Heart right ventricle (tissue), 16 donors: ENCODE data around the gene GPR18. TPM values are rescaled to one million over a fixed set of nuclear protein-coding genes. Genes with fewer than 3 reads are reported as not detected.

Experiments used
- ATAC-seq, 8 donors: fragments of 200-7000 bp; cut with Tn5 transposase; one replicate each; pipeline ENCODE4 v1.9.1; 2020; ENCODE audit warnings: mild to moderate bottlenecking in 8 of 8, moderate library complexity in 8 of 8, moderate number of reproducible peaks in 1 of 8
- DNase-seq, 2 donors: peaks; one replicate each; pipeline ENCODE4 v3.0.0-alpha.2; 2020
- H3K27ac ChIP-seq, 10 donors: fragments of 200-600 bp; sonication (generic) in 2 of 10; one replicate each; pipeline versions ENCODE4 v1.5.0 to v1.8.0; 2020 to 2022; ENCODE audit warnings: mild to moderate bottlenecking in 3 of 10
- H3K27me3 ChIP-seq, 7 donors: fragments of 200-600 bp; one replicate each; pipeline ENCODE4 v1.8.0; 2021 to 2022; ENCODE audit warnings: mild to moderate bottlenecking in 2 of 7
- H3K36me3 ChIP-seq, 9 donors: fragments of 200-600 bp; sonication (generic) in 1 of 9; one replicate each; pipeline versions ENCODE4 v1.5.0 to v1.8.0; 2020 to 2022; ENCODE audit warnings: mild to moderate bottlenecking in 2 of 9
- H3K4me1 ChIP-seq, 9 donors: fragments of 200-600 bp; sonication (generic) in 1 of 9; one replicate each; pipeline versions ENCODE4 v1.5.0 to v1.8.0; 2020 to 2022; ENCODE audit warnings: mild to moderate bottlenecking in 4 of 9
- H3K4me3 ChIP-seq, 10 donors: fragments of 200-600 bp; sonication (generic) in 2 of 10; one replicate each; pipeline versions ENCODE4 v1.5.0 to v1.8.0; 2020 to 2022; ENCODE audit warnings: mild to moderate bottlenecking in 7 of 10, moderate library complexity in 2 of 10
- H3K9me3 ChIP-seq, 11 donors: fragments of 200-600 bp in 10 of 11; sonication (generic) in 2 of 11; one replicate each; pipeline versions ENCODE4 v1.5.0 to v1.8.0; 2013 to 2022; ENCODE audit warnings: mild to moderate bottlenecking in 2 of 11, control low read depth in 1 of 11, moderate library complexity in 1 of 11
- CTCF ChIP-seq, 9 donors: fragments of 200-600 bp; sonication (generic) in 2 of 9; IDR thresholded peaks; one replicate each; pipeline versions ENCODE4 v1.5.0 to v1.8.0; 2021 to 2022; ENCODE audit warnings: antibody characterized with exemption in 9 of 9, mild to moderate bottlenecking in 5 of 9, moderate library complexity in 1 of 9
- WGBS, 2 donors: extraction: QIAGEN DNeasy Blood & Tissue Kit; methylation state at CpG; one replicate each; pipeline ENCODE4 v1.1.7; 2013; ENCODE audit warnings: inconsistent platforms in 1 of 2; 5-methylcytosine and 5-hydroxymethylcytosine counted together
- intact Hi-C, 10 donors: fragments of 100-400 bp; cut with DNase I; formaldehyde crosslinking; loops; one replicate each; pipeline versions ENCODE4 v1.11.1 to v1.14.2; 2022
- polyA plus RNA-seq, 2 donors: library from polyadenylated mRNA; stranded (reverse); fragments of 200-250 nt; gene quantifications; one replicate each; pipeline ENCODE4 v1.2.3, GENCODE V29; 2013
- total RNA-seq, 10 donors: library from RNA; stranded (reverse); fragmentation: NEBNext Ultra II Directional in 3 of 10; extraction: Animal tissue kit (Norgen Biotek cat#: 25700) in 3 of 10; gene quantifications; one replicate each; pipeline versions ENCODE4 v1.2.1 to v1.2.4, GENCODE V29; 2021 to 2023
- donor health status: Arrhythmogenic right ventricular cardiomyopathy.
- donor health status: ischemic (EF 13 %, LVEDD 7.1; RV severe dilation, severe dysfunction).
- donor health status: healthy with polysubstance abuse.
- donor health status: DM: no; HTN: yes; CAD: no.
- donor health status: DM: no; HTN: no; CAD: no.
- donor health status: ischemic (EF 25% LVEDD 6.9; RV normal size, moderate dysfunction).
- donor health status: ischemic (EF 25% LVEDD 5.7; RV mildly dilated, moderate dysfunction).
- donor health status: healthy.
- donor health status: DM: yes; HTN: yes; CAD: no.
- donor health status: Ischemic cardiomyopathy.
- donor health status: ischemic (EF 35%, LVEDD 5.7; RV mildly dilated, moderate dysfunction).
- donor health status: nonischemic (EF 11% LVEDD 7.7; RV severe dilation, severe dysfunction).
- donor health status: DM: yes; HTN: yes; CAD: no.
- donor health status: PGD.
- donor health status: ischemic (EF 29% LVEDD 5.4; RV normal size, mild dysfunction).
- donor health status: nonischemic (EF 23%, LVEDD 6.1; RV moderate dilation, normal function).

GPR18 gene
- total and polyA plus RNA-seq, 12 donors: 0.95 TPM; not detected in 11

- intact Hi-C loops: no loop called here
- no peak overlapping the region for H3K4me3 ChIP-seq
- 97% methylated on average over 5 of the region's 5 CpGs for WGBS, 2 donors
- no peaks in the 10 kb centered on the region for H3K9me3 ChIP-seq
- peaks cover 0 to 18% (median 0%) of the 10 kb centered on the region in 9 donors for H3K36me3 ChIP-seq
- no peak for TF ChIP-seq CTCF (IDR thresholded peaks at IDR 0.05)
- ATAC-seq: no peak
- H3K27ac ChIP-seq: no peak overlapping the region
- H3K4me1 ChIP-seq: peaks cover 7 to 46% (median 32%) of the 10 kb centered on the region in 9 donors
- DNase-seq: no peak
- H3K27me3 ChIP-seq: no peaks in the 10 kb centered on the region
Observed at GRCh38 chr13:99206873-99207272, 51.3 kb downstream of the GPR18 start.

- WGBS, 2 donors: 96 to 99% methylated on average over 8 of the region's 8 CpGs
- H3K27me3 ChIP-seq: no peaks in the 10 kb centered on the region
- no peak for TF ChIP-seq CTCF (IDR thresholded peaks at IDR 0.05)
- peaks cover 0 to 18% (median 0%) of the 10 kb centered on the region in 9 donors for H3K36me3 ChIP-seq
- ATAC-seq (no peak), DNase-seq (no peak)
- no peak overlapping the region for H3K27ac ChIP-seq
- intact Hi-C loops: no loop called here
- no peak overlapping the region for H3K4me3 ChIP-seq
- peaks cover 7 to 44% (median 36%) of the 10 kb centered on the region in 9 donors for H3K4me1 ChIP-seq
- no peaks in the 10 kb centered on the region for H3K9me3 ChIP-seq
Observed at GRCh38 chr13:99206226-99206625, 52.0 kb downstream of the GPR18 start.

- 95% methylated on average over 22 of the region's 22 CpGs for WGBS, 2 donors
- TF ChIP-seq CTCF (IDR thresholded peaks at IDR 0.05): no peak
- Histone ChIP-seq H3K9me3 (no peaks in the 10 kb centered on the region), H3K36me3 (peaks cover 0 to 18% (median 0%) of the 10 kb centered on the region in 9 donors), H3K27me3 (no peaks in the 10 kb centered on the region), H3K27ac (no peak overlapping the region), H3K4me3 (no peak overlapping the region), H3K4me1 (peaks cover 7 to 44% (median 36%) of the 10 kb centered on the region in 9 donors)
- DNase-seq: no peak
- intact Hi-C loops: no loop called here
- no peak for ATAC-seq
Observed at GRCh38 chr13:99205621-99206220, 52.5 kb downstream of the GPR18 start.

Other genes with a start within 250 kb of the GPR18 start
- 10 to 100 TPM; 31.8 to 60.4 (median 47.0) TPM for gene UBAC2, start 57.5 kb downstream of the GPR18 start, total RNA-seq
- 10 to 100 TPM; 38.4 to 59.0 TPM for gene UBAC2, start 57.5 kb downstream of the GPR18 start, polyA plus RNA-seq
- gene GPR183, start 49.0 kb upstream of the GPR18 start, total RNA-seq: 1 to 10 TPM in 8 of 10 donors, under 1 TPM in 2; 0.49 to 8.6 (median 1.6) TPM
- 1 to 10 TPM; 2.2 to 2.6 TPM for gene GPR183, start 49.0 kb upstream of the GPR18 start, polyA plus RNA-seq
- gene TM9SF2, start 243.1 kb upstream of the GPR18 start, total RNA-seq: 10 to 100 TPM; 51.7 to 78.8 (median 62.8) TPM
- 10 to 100 TPM; 27.9 to 53.0 TPM for gene TM9SF2, start 243.1 kb upstream of the GPR18 start, polyA plus RNA-seq